ENCODE measurements around the gene CPLX3.

CPLX3 gene

GRCh38 chr15:74825866-74826265 lies 561 bp upstream of the CPLX3 start:
- in situ Hi-C loops (cut with MboI; ENCODE audit: low sequenced_read_pairs), result no loop called here

GRCh38 chr15:74826921-74827320 lies 494 bp downstream of the CPLX3 start:
- in situ Hi-C loops (cut with MboI; ENCODE audit: low sequenced_read_pairs), result no loop called here

GRCh38 chr15:74827614-74828013 lies 1.2 kb downstream of the CPLX3 start:
- in situ Hi-C loops (cut with MboI; ENCODE audit: low sequenced_read_pairs), result no loop called here

- in situ Hi-C loops (cut with MboI; ENCODE audit: low sequenced_read_pairs), result no loop called here
Measured at GRCh38 chr15:74828835-74829234, 2.4 kb downstream of the CPLX3 start.

GRCh38 chr15:74829486-74829885 lies 3.1 kb downstream of the CPLX3 start:
- in situ Hi-C loops (cut with MboI; ENCODE audit: low sequenced_read_pairs), result no loop called here

GRCh38 chr15:74829991-74830390 lies 3.6 kb downstream of the CPLX3 start:
- in situ Hi-C loops (cut with MboI; ENCODE audit: low sequenced_read_pairs), result no loop called here

GRCh38 chr15:74830868-74831267 lies 4.4 kb downstream of the CPLX3 start:
- in situ Hi-C loops (cut with MboI; ENCODE audit: low sequenced_read_pairs), result no loop called here

GRCh38 chr15:74831813-74832495 lies 5.5 kb downstream of the CPLX3 start:
- in situ Hi-C loops (cut with MboI; ENCODE audit: low sequenced_read_pairs), result no loop called here

GRCh38 chr15:74832826-74833225 lies 6.4 kb downstream of the CPLX3 start:
- in situ Hi-C loops (cut with MboI; ENCODE audit: low sequenced_read_pairs), result no loop called here

- in situ Hi-C loops (cut with MboI; ENCODE audit: low sequenced_read_pairs), result no loop called here
Measured at GRCh38 chr15:74833376-74834107, 7.1 kb downstream of the CPLX3 start.

- in situ Hi-C loops (cut with MboI; ENCODE audit: low sequenced_read_pairs), result no loop called here
Measured at GRCh38 chr15:74835312-74835823, 8.9 kb downstream of the CPLX3 start.

- in situ Hi-C loops (cut with MboI; ENCODE audit: low sequenced_read_pairs), result no loop called here
Measured at GRCh38 chr15:74836846-74837245, 10.4 kb downstream of the CPLX3 start.

GRCh38 chr15:74837482-74838136 lies 11.2 kb downstream of the CPLX3 start:
- in situ Hi-C loops (cut with MboI; ENCODE audit: low sequenced_read_pairs), result no loop called here

- in situ Hi-C loops (cut with MboI; ENCODE audit: low sequenced_read_pairs), result no loop called here
Measured at GRCh38 chr15:74838137-74838516, 11.7 kb downstream of the CPLX3 start.

- in situ Hi-C loops (cut with MboI; ENCODE audit: low sequenced_read_pairs), result no loop called here
Measured at GRCh38 chr15:74838746-74839525, 12.5 kb downstream of the CPLX3 start.

- in situ Hi-C loops (cut with MboI; ENCODE audit: low sequenced_read_pairs), result no loop called here
Measured at GRCh38 chr15:74839526-74840395, 13.3 kb downstream of the CPLX3 start.

- in situ Hi-C loops (cut with MboI; ENCODE audit: low sequenced_read_pairs), result no loop called here
Measured at GRCh38 chr15:74840851-74841775, 14.7 kb downstream of the CPLX3 start.

GRCh38 chr15:74841891-74842373 lies 15.5 kb downstream of the CPLX3 start:
- in situ Hi-C loops (cut with MboI; ENCODE audit: low sequenced_read_pairs), result no loop called here
